GM12878 (cell line): ENCODE results near the gene CCDC200.

Experiments used
- EZH2 ChIP-seq: IDR thresholded peaks from 2 replicates; pipeline ENCODE4 v1.6.1; 2012; ENCODE audit warnings: low read depth, mild to moderate bottlenecking, control low read depth, inconsistent platforms, low read length, borderline replicate concordance; ENCODE audit not compliant: control insufficient read depth
- SMC3 ChIP-seq: IDR thresholded peaks from 2 replicates; pipeline ENCODE4 v1.6.1; 2011; ENCODE audit warnings: low read length, improper control_type of control experiment, borderline replicate concordance

- TF ChIP-seq SMC3 (no peak), EZH2 (no peak)
Measured at GRCh38 chr17:43215341-43215740, 13.1 kb downstream of the CCDC200 start.
